ENCODE measurements around the gene DKK2.

Gene DKK2

GRCh38 chr4:106907216-106907615 is 128.9 kb downstream of the DKK2 start:
- DNase-seq: no peak

GRCh38 chr4:106906728-106907127 is 129.4 kb downstream of the DKK2 start:
- DNase-seq: no peak

- DNase-seq: no peak
These were observed 137.4 kb downstream of the DKK2 start for GRCh38 chr4:106898621-106899230.

- DNase-seq: no peak
These were observed 142.2 kb downstream of the DKK2 start for GRCh38 chr4:106893903-106894302.

- DNase-seq: no peak
These were observed 142.7 kb downstream of the DKK2 start for GRCh38 chr4:106893395-106893881.

- DNase-seq: no peak
These were observed 143.3 kb downstream of the DKK2 start for GRCh38 chr4:106892786-106893185.

- DNase-seq: no peak
These were observed 160.8 kb downstream of the DKK2 start for GRCh38 chr4:106875340-106875739.

Measured in cortex of kidney (tissue), 1 donor.